NCI-H1694 treated with DMSO at 0.1 percent for 48 hours (cell line): ENCODE measurements around the gene TXNRD1.
"Not testable (repeated sequence)": the region's sequence is repeated elsewhere in the genome, so short reads cannot be mapped to it uniquely, and the experiment has no call there.

Source experiments
- DNase-seq: peaks from one replicate; lab custom pipeline; 2025; lab: John Stamatoyannopoulos, UW

TXNRD1 gene

DNA sequence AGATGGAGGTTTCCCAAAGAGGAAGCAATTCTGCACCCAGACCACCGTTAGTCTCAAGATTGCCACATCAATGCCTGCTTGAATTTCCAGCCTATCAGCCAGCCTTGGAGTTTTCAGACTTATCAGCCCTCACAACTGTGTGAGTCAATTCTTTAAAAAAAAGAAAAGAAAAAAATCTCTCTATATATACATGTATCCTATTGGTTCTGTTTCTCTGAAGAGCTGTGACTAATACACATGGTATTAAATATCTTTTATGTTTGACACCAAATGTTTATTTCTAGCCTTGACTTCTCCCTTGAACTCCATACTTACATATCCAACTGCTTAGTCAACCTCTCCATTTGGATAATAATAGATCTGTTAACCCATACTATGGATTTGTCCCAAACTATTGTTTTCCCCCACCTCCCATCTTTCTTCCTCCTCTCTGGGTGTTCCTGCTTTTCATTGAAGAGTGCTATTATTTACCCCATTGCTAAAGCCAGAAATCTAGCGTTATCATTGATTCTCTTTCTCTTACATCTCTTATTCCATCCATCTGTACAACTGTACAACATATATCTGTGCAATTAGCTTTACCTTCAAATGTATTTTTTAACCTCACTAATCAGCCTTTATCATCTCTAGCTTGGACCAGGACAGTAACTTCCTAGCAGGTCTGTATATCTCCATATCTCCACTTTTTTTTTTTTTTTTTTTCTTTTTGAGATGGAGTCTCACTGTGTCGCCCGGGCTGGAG lies 65.3 kb downstream of the TXNRD1 start:
- no peak for DNase-seq

DNA sequence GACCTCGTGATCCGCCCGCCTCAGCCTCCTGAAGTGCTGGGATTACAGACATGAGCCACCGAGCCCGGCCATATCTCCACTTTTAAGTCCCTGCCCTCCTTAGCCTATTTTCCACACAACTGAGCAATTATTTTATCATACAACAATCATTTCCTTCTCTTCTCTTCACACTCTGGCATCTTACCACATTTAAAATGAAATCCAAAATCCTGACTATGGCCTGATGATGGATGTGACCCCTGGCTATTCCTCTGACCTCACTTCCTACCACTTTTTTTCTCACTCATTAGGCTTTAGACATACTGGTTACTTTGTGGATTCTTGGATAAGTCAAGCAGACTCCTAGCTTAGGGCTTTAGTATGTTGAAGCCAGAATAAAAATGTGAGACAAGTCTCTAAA lies 66.1 kb downstream of the TXNRD1 start:
- no peak for DNase-seq

DNA sequence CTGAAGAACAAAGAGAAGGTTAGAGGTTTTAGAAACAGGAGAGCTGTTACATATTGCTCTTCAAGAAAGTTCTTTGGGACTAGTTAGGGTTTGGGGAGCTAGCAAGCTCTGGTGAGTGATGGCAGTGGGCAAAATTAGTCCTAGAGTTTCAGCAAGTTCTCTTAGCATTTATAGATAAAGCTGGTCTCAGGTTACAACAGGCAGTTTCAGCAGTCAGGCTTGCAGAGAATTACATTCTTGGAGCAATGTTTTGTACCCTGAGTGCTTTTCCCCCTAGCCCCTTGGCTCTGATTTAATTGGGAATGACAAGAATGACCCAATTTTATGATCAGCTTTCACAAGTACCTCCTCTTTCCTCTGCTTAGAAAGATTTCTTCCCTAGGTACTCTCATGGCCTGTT lies 66.5 kb downstream of the TXNRD1 start:
- no peak for DNase-seq

DNA sequence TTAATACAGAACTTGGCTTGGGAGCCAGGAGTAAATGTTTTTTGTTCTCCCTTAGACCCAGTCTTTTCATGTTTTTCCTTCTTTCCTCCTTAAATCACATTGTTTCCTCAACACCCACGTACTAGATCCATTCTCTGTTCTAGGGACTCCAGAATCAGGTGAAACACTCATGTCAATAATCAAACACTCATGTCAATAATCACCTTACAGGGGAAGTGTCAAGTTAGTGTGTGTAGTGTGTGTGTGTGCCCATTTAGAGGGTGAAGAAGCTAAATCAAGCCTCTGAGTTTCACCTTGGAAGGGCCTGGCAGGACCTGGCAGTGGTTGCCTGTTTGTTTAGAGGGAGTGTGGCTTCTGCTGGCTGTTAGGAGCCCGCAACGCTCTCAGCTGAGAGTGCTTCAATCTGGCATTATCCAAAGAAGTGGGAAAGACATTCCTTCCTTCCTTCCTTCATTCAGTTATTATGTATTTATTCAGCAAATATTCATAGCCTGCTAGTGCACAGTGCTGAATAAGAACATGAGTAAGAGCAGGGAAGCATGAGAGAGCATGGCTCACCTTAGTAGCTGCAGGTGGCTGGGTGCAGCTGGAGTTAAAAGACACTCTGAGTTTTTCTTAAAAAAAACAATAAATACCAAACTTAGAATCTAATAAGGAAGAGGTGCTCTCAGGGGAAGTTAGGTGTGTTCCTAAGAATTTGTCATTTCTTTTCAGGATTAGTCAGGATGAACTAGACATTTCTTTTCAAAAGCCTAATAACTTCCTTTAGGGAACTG lies 70.3 kb downstream of the TXNRD1 start:
- no peak for DNase-seq

DNA sequence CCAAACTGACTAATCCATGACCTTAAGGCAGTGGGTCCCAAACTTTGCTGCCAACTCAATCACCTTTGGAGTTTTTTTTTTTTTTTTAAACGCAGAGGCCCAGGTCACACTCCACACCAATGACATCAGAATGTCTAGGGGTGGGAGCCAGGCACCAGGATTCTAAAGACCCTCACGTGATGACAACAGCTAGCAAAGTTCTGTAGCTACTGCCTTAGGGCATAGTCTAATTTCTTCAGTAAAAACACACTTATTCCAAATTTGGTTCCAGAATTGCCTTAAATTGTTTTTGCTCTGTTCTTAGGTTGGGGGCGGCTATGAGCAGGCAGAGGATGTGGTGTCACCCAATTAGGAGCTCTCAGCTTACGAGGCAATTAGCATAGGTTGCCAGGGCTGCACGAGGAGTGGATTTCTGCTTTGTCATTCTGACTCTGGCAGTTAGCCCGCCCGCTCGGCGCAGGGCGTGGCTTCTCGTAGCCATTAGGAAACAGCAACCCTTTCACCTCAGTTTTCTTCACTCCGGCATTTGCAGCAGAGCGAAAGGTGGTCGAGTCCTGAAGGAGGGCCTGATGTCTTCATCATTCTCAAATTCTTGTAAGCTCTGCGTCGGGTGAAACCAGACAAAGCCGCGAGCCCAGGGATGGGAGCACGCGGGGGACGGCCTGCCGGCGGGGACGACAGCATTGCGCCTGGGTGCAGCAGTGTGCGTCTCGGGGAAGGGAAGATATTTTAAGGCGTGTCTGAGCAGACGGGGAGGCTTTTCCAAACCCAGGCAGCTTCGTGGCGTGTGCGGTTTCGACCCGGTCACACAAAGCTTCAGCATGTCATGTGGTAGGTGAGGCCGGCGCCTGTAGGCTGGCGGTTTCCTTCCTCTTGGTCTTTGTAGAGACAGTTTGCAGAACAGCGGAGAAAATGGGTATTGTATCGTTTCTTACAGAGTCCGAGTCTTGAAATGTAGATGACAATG lies 71.2 kb downstream of the TXNRD1 start:
- DNase-seq = peak; percentile 93

DNA sequence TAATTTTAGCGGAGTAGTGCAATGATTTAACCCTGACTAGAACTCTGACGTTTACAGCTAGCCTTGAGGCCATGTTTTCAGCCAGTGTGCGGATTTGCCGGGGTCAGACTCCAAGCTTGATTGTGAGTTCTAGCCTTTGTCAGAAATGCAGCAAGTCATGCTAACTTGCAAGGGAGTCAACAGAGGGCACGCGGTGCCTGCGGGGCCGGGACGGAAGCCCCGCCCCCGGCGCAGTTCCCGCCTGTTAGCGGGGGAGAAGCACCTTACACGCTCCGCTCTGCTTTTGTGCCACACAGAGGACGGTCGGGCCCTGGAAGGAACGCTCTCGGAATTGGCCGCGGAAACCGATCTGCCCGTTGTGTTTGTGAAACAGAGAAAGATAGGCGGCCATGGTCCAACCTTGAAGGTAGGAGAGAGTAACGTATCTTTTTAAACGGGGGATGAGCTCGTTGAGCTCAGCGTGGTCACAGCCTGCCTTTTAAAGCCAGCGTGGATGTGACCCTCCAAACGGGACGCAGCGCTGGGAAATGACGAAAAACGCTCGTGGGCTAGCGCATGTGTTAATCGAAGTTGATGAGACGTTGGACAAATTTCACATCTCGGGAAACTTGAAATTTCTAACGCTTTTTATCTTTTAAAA lies 73.2 kb downstream of the TXNRD1 start:
- DNase-seq = peak; percentile 72

DNA sequence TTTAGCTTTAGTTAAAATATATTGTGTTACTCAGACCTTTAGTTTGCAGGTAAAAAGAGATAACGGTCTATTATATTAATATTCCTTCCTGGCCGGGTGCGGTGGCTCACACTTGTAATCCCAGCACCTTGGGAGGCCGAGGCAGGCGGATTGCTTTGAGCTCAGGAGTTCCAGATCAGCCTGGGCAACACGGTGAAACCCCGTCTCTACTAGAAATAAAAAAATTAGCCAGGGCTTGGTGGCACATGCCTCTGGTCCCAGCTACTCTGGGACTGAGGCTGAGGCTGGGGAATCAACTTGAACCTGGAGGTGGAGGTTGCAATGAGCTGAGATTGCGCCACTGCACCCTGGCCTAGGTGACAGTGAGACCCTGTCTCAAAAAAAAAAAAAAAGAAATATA lies 74.7 kb downstream of the TXNRD1 start:
- no peak for DNase-seq

DNA sequence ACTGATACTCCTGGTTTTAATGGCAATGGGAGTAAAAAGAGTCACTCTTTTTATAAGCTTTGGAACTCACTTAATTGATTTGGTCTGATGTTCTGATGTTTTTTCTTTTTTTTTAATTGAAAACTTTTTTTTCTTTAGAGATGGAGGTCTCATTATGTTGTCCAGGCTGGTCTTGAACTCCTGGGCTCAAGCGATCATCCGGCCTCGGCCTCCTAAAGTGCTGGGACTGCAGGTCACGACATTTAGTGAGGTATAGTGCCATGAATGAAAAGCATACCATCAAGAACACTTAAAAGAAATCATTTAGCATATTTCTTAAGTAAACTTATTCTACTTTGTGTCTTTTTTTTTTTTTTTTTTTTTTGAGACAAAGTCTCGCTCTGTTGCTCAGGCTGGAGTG lies 75.3 kb downstream of the TXNRD1 start:
- DNase-seq = no peak

DNA sequence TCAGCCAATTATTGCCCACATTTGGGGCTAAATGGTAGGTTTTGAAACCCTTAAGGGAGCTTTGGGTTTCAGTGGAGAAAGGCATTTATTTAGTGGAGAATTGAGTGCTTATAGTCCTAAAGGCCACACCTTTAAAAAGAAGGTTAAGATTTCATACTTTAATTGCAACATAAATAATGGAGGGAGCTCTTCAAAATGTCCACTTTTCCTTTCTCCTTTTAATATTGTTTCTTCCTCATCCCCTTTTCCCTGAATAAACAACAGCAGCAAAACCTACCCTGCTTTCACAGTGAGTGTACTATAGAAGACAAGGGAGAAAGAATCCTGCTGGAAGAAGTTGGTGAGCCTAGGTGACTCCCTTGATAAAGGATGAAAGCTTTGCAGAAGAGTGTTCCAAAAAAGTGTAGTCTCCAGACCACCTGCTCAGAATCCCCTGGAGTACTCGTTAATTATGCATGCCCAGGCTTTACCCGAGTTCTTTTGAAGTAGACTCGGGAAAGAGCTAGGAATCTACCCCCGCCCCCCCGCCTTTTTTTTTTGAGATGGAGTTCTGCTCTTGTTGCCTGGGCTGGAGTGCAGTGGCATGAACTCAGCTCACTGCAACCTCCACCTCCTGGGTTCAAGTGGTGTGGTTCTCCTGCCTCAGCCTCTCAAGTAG lies 76.4 kb downstream of the TXNRD1 start:
- DNase-seq = no peak

DNA sequence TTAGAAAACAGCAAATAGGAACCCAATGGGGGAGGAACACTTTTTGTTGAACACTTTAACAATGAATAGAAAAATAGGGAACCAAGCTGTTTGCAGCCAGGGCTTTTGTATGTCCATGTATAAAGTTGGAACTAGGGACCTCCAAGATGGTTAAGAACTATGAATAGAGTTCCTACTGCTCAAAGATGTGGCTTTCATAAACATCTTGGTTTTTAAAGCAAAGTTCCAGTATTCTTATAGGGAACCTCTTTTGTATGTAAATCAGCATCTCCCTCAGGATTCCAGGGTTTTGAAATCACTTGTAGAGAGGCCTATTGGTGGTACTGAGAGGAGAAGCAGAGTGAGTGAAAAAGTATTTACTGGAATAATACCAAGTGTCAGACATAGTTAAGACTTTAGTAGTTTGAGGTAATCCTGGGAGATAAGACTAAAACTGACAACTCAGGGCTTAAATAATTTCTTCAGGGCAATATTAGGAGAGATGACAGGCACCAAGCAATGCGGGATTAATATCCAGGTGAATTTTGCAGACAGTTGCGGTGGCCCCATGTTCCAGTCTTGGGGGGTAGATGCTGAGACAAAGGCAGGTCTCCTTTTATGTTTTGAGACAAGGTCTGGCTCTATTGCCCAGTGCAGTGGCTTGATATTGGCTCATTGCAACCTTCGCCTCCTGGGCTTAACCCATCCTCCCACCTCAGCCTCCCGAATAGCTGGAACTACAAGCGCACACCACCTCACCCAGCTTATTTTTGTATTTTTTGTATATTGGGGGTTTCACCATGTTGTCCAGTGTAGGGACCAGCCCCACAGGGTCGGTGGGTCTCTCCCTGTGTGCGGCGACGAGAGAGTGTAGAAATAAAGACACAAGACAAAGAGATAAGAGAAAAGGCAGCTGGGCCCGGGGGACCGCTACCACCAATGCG lies 77.6 kb downstream of the TXNRD1 start:
- DNase-seq = no peak

DNA sequence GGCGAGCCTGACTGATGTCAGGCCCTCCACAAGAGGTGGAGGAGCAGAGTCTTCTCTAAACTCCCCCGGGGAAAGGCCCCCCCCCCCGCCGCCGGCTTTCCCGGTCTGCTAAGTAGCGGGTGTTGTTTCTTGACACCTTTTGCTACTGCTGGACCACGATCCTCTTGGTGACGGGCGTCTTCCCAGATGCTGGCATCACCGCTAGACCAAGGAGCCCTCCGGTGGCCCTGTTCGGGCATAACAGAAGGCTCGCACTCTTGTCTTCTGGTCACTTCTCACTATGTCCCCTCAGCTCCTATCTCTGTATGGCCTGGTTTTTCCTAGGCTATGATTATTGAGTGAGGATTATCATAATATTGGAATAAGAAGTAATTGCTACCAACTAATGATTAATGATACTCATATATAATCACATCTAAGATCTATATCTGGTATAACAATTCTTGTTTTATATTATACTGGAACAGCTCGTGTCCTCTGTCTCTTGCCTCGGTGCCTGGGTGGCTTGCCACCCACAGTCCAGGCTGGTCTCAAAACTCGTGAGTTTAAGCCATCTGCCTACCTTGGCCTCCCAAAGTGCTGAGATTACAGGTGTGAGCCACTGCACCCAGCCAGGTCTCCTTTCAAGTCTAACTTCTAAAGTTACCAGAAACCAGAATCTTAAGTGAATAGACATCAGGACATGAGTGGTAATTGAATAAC lies 78.7 kb downstream of the TXNRD1 start:
- DNase-seq = not testable (repeated sequence)

DNA sequence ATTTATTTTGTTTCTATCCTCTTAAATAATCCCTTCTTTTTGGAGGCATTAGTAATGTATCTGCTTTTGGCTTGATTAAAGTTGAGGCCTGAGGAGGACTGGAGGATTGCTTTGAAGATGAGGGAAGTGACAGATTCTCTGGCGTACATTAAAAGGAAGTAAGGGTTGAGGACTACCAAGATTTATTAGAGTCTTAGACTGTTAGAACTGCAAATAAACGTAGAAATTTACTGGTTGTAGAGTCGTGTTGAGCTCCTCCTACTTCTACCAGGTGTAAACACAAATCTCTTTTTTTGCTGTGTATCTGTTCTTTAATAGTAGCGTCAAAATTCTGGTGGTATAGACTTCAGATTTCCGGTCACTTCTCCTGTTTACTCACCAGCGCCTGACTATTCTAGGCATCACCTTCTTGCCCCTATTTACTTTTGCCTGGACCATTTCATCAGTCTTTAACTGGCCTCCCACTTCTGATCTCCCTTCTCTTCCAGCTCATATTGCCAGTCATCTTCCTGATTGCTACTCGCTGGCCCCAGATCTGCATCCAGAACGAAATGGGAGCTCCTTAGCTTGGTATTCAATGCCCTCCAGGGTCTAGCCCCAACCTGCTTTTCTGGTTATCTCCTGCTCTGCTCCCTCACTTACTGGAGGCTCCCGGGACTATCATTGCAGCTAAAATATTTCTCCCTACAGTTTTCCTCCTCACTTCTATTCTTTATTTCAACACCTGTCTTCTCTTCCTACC lies 79.5 kb downstream of the TXNRD1 start:
- DNase-seq = no peak

DNA sequence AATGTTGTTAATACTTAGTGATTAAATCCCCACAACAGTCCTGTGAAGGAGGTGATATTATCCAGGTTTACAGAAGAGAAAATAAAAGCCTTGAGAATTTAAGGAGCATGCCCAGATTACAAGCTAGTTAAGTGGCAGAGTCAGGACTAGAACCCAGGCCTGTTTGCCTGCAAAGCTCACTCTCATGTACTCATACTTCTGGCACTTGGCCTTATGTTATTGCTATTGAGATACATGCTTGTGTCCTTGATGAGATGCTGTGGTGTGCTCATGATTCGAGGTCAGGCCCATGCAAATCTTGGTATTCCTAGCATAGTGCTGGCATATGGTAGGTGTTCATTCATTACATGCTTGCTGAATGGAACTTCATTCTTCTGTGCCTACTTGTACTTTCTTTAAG lies 80.4 kb downstream of the TXNRD1 start:
- DNase-seq = no peak

DNA sequence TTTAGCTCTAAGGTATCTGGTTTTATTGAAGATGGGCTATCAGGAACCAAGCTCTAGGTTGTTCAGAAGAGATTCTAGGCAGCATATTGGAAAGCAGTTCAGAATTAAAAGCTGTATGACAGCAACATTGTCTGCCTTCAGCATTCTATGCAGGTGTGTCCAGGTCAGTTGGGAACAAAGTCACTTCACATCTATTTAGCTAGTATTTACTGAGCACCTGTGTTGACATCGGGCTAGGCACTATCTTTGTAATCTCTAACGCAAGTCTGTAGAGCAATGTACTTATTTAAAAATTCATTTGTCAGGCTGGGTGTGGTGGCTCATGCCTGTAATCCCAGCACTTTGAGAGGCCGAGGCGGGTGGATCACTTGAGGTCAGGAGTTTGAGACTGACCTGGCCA lies 81.1 kb downstream of the TXNRD1 start:
- DNase-seq = no peak

DNA sequence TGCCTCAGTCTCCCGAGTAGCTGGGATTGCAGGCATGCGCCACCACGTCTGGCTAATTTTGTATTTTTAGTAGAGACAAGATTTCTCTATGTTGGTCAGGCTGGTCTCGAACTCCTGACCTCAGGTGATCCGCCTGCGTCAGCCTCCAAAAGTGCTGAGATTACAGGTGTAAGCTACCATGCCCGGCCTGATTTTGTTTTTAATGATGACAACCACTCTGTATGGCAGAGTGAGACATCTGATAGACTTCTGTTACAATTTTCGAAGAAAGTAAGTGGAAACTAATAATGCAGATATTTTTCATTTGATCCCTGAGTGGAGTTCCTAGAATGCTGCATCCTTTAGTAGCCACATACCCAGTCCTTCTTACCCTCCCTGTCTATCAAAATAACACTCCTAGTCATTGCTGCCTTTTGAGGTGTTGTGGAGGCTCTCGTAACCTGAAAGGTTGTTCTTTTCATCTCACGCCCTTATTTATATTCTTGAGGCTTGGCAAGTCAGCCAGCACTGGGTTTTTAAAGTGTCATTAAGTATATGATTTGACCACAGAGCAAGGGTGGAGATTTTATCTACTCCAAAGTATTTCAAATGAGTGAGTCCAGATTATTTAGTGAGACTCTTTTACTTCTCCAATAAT lies 82.0 kb downstream of the TXNRD1 start:
- DNase-seq = no peak

DNA sequence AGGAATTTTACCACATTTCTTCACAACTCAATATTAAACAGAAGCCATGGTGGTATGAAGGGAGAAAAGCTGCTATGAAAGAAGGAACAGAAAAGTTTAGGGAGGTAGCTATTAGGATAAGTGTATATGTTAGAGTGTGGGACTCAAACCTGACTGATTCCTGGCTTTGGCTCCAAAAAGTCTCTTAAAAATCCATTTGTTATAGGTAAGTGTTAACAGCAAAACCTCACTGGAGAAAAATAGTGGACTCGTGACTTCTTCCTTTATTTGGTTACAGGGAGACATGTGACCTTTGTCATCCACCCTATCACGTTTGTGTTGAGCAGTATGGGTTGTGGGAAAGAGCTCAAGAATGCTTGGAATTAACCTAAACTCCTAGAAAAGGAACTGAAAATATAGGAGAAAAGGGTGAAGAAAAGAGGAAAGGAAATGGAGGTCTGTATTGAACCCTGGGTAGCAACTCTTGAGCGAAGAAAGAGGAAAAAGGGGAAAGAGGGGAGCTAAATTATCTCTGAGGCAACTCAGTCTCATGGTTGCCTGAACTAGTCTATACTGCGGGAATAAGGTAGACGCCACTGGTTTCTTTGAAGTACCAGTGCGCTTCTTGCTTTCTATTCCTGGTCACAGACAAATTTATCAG lies 84.4 kb downstream of the TXNRD1 start:
- DNase-seq = no peak

DNA sequence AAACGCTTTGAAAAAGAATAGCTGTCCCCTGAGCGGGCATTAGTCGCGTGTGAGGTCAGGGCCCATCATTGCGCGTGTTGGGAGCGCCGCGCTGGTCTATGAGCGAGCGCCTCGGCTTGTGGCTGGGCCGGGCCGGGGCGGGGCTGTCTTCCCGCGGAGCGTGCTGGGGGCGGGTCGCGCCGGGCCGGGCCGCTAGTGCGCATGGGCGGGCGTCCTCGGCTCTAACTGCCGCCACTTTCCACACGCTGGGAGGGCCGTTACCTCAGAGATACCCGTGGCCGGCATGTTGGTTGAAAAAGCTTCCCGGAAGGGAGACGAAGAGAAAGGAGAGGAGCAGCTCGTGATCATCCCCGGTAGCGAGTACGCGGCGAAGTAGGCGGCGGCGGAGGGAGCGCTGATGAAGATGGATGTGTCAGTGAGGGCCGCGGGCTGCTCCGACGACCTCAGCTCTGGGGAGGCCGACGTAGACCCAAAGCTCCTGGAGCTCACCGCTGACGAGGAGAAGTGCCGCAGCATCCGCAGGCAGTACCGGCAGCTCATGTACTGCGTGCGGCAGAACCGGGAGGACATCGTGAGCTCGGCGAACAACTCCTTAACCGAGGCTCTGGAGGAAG lies 88.1 kb downstream of the TXNRD1 start, which contains the start of gene EID3:
Gene EID3 (plus strand): TSS at position 202 of the 614 bp plus-strand sequence. CDS start 196 bp downstream, at position 398.
- no peak for DNase-seq
